HTR-8/SVneo (cell line): ENCODE measurements around the gene RGS6.

ENCODE experiments used
- DNase-seq: peaks from one replicate; pipeline ENCODE4 v3.0.0; 2011; ENCODE audit warnings: low spot score, mixed read lengths; ENCODE audit not compliant: insufficient read length
- FAIRE-seq: peaks from 2 replicates; lab custom pipeline; 2011; peaks lifted over from hg19 to GRCh38; lab: Jason Lieb, UNC

RGS6 gene

GRCh38 chr14:72512281-72512680, 580.1 kb downstream of the RGS6 start:
- DNase-seq (no peak), FAIRE-seq (no peak)

- DNase-seq (no peak), FAIRE-seq (no peak)
Observed at GRCh38 chr14:72512925-72513324, 580.7 kb downstream of the RGS6 start.

- FAIRE-seq (no peak), DNase-seq (no peak)
Observed at GRCh38 chr14:72513346-72513745, 581.1 kb downstream of the RGS6 start.

- DNase-seq, result peak; percentile 74
- no peak for FAIRE-seq
Observed at GRCh38 chr14:72513965-72514659, 581.9 kb downstream of the RGS6 start.

GRCh38 chr14:72514660-72515025, 582.4 kb downstream of the RGS6 start:
- DNase-seq, result no peak
- FAIRE-seq, result no peak

GRCh38 chr14:72515779-72516770, 583.8 kb downstream of the RGS6 start:
- FAIRE-seq (no peak), DNase-seq (peak; percentile 30)

- DNase-seq, result peak; percentile 76
- FAIRE-seq, result peak; percentile 93
Observed at GRCh38 chr14:72516936-72517700, 584.9 kb downstream of the RGS6 start.

GRCh38 chr14:72517736-72518135, 585.5 kb downstream of the RGS6 start:
- FAIRE-seq (peak; percentile 83), DNase-seq (no peak)

GRCh38 chr14:72518809-72519377, 586.7 kb downstream of the RGS6 start:
- DNase-seq, result no peak
- no peak for FAIRE-seq

GRCh38 chr14:72519543-72519942, 587.3 kb downstream of the RGS6 start:
- DNase-seq, result no peak

GRCh38 chr14:72521045-72521444, 588.8 kb downstream of the RGS6 start:
- DNase-seq, result no peak
- FAIRE-seq, result no peak

More at GRCh38 chr14:72519543-72519942, 587.3 kb downstream of the RGS6 start:
- FAIRE-seq, result peak; percentile 57

- DNase-seq (no peak), FAIRE-seq (peak; percentile 54)
Observed at GRCh38 chr14:72521968-72522741, 589.9 kb downstream of the RGS6 start.

GRCh38 chr14:72522847-72523246, 590.6 kb downstream of the RGS6 start:
- DNase-seq, result no peak
- FAIRE-seq, result peak; percentile 89

GRCh38 chr14:72523424-72524294, 591.4 kb downstream of the RGS6 start:
- DNase-seq (no peak), FAIRE-seq (no peak)

GRCh38 chr14:72524295-72524629, 592.0 kb downstream of the RGS6 start:
- DNase-seq (no peak), FAIRE-seq (no peak)

GRCh38 chr14:72525087-72525915, 593.1 kb downstream of the RGS6 start:
- FAIRE-seq (no peak), DNase-seq (no peak)

GRCh38 chr14:72527591-72527990, 595.4 kb downstream of the RGS6 start:
- FAIRE-seq (peak; percentile 40), DNase-seq (no peak)
